ENCODE measurements around the gene CD164L2. TPM values are rescaled to one million over a fixed set of nuclear protein-coding genes. Genes with fewer than 3 reads are reported as not detected.

CD164L2 gene
- polyA plus RNA-seq, 3 donors, result not detected

GRCh38 chr1:27405074-27405473 is 21.9 kb upstream of the CD164L2 start:
- no peak overlapping the region for H3K4me2 ChIP-seq (replicated peaks; ENCODE audit: extremely low read depth, low read length, poor library complexity, severe bottlenecking)
- peak overlapping the region in 2 of 7 donors; percentile 28 to 60 for H3K27ac Mint-ChIP-seq

DNA sequence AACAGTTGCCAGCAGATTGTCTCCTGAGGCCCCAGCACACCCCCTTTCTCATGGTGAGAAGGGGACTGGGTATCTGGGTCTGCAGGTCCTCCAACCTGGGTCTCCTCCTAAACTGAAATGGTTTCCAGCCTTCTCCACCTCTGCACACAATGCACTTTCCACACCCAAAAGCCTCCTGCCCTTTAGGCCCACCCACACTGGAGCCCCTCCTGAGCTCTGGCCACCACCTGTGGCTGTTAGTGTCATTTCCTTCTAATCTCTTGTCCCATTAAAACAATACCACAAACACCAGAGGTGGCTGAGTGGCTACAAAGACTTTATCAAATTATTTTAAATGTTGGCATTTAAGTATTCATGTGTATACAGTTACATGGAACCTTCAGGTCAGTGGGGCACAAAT is 20.8 kb upstream of the CD164L2 start:
- H3K9me3 ChIP-seq (replicated peaks in 1 of 2; ENCODE audit: control insufficient read depth in 1 of 2, insufficient read depth in 1 of 2, low read length in 2 of 2), result no peaks in the 10 kb centered on the region
- Mint-ChIP-seq H3K9me3 (no peaks in the 10 kb centered on the region), H3K4me3 (no peak overlapping the region), H3K36me3 (peaks cover 33 to 44% of the 10 kb centered on the region in 2 donors), H3K27ac (peak overlapping the region in 3 of 7 donors; percentile 22 to 52 (median 50)), H3K4me1 (peaks cover 41% of the 10 kb centered on the region), H3K27me3 (ENCODE audit: low read depth in 3 of 3) (peaks cover 0 to 5% (median 2%) of the 10 kb centered on the region in 3 donors)
- peaks cover 85% of the 10 kb centered on the region for H4K20me1 ChIP-seq (ENCODE audit: insufficient read depth, low read length)
- no peaks in the 10 kb centered on the region for H3K27me3 ChIP-seq (ENCODE audit: control insufficient read depth in 2 of 2, insufficient read depth in 2 of 2, low read length in 2 of 2)
- DNase-seq, result no peak
- peaks cover 26 to 32% of the 10 kb centered on the region in 2 donors for H3K4me1 ChIP-seq (ENCODE audit: control insufficient read depth in 1 of 2, insufficient read depth in 2 of 2, low read length in 2 of 2)
- no peak overlapping the region for H3K27ac ChIP-seq (ENCODE audit: low read depth in 1 of 2, low read length in 2 of 2)
- H3K79me2 ChIP-seq (ENCODE audit: insufficient read depth, low read length), result no peaks in the 10 kb centered on the region
- H3K4me3 ChIP-seq (replicated peaks in 1 of 3; ENCODE audit: low read depth in 2 of 3, low read length in 3 of 3), result no peak overlapping the region
- no peak overlapping the region for H3K9ac ChIP-seq (ENCODE audit: insufficient read depth, low read length, poor library complexity, severe bottlenecking)
- H3K36me3 ChIP-seq (replicated peaks in 1 of 2; ENCODE audit: control insufficient read depth in 1 of 2, insufficient read depth in 2 of 2, low read length in 2 of 2), result peaks cover 33 to 34% of the 10 kb centered on the region in 2 donors
- peak overlapping the region; percentile 8 for H3K4me2 ChIP-seq (replicated peaks; ENCODE audit: extremely low read depth, low read length, poor library complexity, severe bottlenecking)
- H2AFZ ChIP-seq (ENCODE audit: insufficient read depth, low read depth, low read length, poor library complexity, severe bottlenecking), result no peak overlapping the region
- TF ChIP-seq, protein P1, sequence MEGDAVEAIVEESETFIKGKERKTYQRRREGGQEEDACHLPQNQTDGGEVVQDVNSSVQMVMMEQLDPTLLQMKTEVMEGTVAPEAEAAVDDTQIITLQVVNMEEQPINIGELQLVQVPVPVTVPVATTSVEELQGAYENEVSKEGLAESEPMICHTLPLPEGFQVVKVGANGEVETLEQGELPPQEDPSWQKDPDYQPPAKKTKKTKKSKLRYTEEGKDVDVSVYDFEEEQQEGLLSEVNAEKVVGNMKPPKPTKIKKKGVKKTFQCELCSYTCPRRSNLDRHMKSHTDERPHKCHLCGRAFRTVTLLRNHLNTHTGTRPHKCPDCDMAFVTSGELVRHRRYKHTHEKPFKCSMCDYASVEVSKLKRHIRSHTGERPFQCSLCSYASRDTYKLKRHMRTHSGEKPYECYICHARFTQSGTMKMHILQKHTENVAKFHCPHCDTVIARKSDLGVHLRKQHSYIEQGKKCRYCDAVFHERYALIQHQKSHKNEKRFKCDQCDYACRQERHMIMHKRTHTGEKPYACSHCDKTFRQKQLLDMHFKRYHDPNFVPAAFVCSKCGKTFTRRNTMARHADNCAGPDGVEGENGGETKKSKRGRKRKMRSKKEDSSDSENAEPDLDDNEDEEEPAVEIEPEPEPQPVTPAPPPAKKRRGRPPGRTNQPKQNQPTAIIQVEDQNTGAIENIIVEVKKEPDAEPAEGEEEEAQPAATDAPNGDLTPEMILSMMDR (IDR thresholded peaks at IDR 0.05), result no peak
- intact Hi-C loops (cut with micrococcal nuclease), result loop anchor here in 1 of 2 donors (5.0 to 10.0 kb wide), 2 partner anchors 198 to 261 kb away; partner anchors contain the start of gene AHDC1

More at GRCh38 chr1:27405074-27405473, 21.9 kb upstream of the CD164L2 start:
- DNase-seq, result no peak
- H3K4me1 ChIP-seq (ENCODE audit: control insufficient read depth in 1 of 2, insufficient read depth in 2 of 2, low read length in 2 of 2), result peaks cover 26 to 32% of the 10 kb centered on the region in 2 donors
- peaks cover 87% of the 10 kb centered on the region for H4K20me1 ChIP-seq (ENCODE audit: insufficient read depth, low read length)
- intact Hi-C loops (cut with micrococcal nuclease), result loop anchor here in 1 of 2 donors (10.0 kb wide), 1 partner anchor 260 kb away; no protein-coding TSS in a partner anchor
- 64% methylated on average over 9 of the region's 13 CpGs for WGBS (ENCODE audit: insufficient coverage)
- H3K9me3 ChIP-seq (replicated peaks in 1 of 2; ENCODE audit: control insufficient read depth in 1 of 2, insufficient read depth in 1 of 2, low read length in 2 of 2), result no peaks in the 10 kb centered on the region
- no peaks in the 10 kb centered on the region for H3K27me3 ChIP-seq (ENCODE audit: control insufficient read depth in 2 of 2, insufficient read depth in 2 of 2, low read length in 2 of 2)
- H3K79me2 ChIP-seq (ENCODE audit: insufficient read depth, low read length), result no peaks in the 10 kb centered on the region
- H3K27me3 Mint-ChIP-seq (ENCODE audit: low read depth in 3 of 3), result peaks cover 0 to 2% (median 2%) of the 10 kb centered on the region in 3 donors
- H3K4me1 Mint-ChIP-seq, result peaks cover 41% of the 10 kb centered on the region
- no peak overlapping the region for H3K4me3 ChIP-seq (replicated peaks in 1 of 3; ENCODE audit: low read depth in 2 of 3, low read length in 3 of 3)
- H3K27ac ChIP-seq (ENCODE audit: low read depth in 1 of 2, low read length in 2 of 2), result no peak overlapping the region
- H3K4me3 Mint-ChIP-seq, result no peak overlapping the region
- TF ChIP-seq, protein P1 (IDR thresholded peaks at IDR 0.05), result no peak
- H3K9ac ChIP-seq (ENCODE audit: insufficient read depth, low read length, poor library complexity, severe bottlenecking), result no peak overlapping the region
- H3K9me3 Mint-ChIP-seq, result no peaks in the 10 kb centered on the region
- peaks cover 40 to 45% of the 10 kb centered on the region in 2 donors for H3K36me3 ChIP-seq (replicated peaks in 1 of 2; ENCODE audit: control insufficient read depth in 1 of 2, insufficient read depth in 2 of 2, low read length in 2 of 2)
- H2AFZ ChIP-seq (ENCODE audit: insufficient read depth, low read depth, low read length, poor library complexity, severe bottlenecking), result no peak overlapping the region
- H3K36me3 Mint-ChIP-seq, result peaks cover 41 to 55% of the 10 kb centered on the region in 2 donors

Measured in CD14-positive monocyte (primary cell).